Measurements from ENCODE around the gene PLEKHD1.

- TF ChIP-seq, protein P1, sequence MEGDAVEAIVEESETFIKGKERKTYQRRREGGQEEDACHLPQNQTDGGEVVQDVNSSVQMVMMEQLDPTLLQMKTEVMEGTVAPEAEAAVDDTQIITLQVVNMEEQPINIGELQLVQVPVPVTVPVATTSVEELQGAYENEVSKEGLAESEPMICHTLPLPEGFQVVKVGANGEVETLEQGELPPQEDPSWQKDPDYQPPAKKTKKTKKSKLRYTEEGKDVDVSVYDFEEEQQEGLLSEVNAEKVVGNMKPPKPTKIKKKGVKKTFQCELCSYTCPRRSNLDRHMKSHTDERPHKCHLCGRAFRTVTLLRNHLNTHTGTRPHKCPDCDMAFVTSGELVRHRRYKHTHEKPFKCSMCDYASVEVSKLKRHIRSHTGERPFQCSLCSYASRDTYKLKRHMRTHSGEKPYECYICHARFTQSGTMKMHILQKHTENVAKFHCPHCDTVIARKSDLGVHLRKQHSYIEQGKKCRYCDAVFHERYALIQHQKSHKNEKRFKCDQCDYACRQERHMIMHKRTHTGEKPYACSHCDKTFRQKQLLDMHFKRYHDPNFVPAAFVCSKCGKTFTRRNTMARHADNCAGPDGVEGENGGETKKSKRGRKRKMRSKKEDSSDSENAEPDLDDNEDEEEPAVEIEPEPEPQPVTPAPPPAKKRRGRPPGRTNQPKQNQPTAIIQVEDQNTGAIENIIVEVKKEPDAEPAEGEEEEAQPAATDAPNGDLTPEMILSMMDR (IDR thresholded peaks at IDR 0.05), result peak in 5 of 6 experiments; percentile 21 to 58 (median 30)
- TF ChIP-seq POLR2A (IDR thresholded peaks at IDR 0.05), result no peak
Measured at GRCh38 chr14:69580009-69580577, 95.6 kb downstream of the PLEKHD1 start.

Measured in esophagus squamous epithelium (tissue), 4 donors.